ENCODE results near the gene TUBA1B.
A peak's percentile ranks its signal among the peaks of the same experiment; 100 is the strongest.

The TUBA1B gene

GRCh38 chr12:49091056-49091835 lies 39.9 kb downstream of the TUBA1B start:
- no peak for DNase-seq (ENCODE audit: low read depth in 2 of 2, low spot score in 1 of 2)

- DNase-seq (ENCODE audit: low read depth in 2 of 2, low spot score in 1 of 2), result no peak
These were observed 41.1 kb downstream of the TUBA1B start for GRCh38 chr12:49089821-49090773.

GRCh38 chr12:49088932-49089330 lies 42.3 kb downstream of the TUBA1B start:
- DNase-seq (ENCODE audit: low read depth in 2 of 2, low spot score in 1 of 2), result no peak

- peak in 1 of 2 donors; percentile 49 for DNase-seq (ENCODE audit: low read depth in 2 of 2, low spot score in 1 of 2)
These were observed 42.9 kb downstream of the TUBA1B start for GRCh38 chr12:49088150-49088931.

- DNase-seq (ENCODE audit: low read depth in 2 of 2, low spot score in 1 of 2), result no peak
These were observed 45.1 kb downstream of the TUBA1B start for GRCh38 chr12:49086116-49086515.

- no peak for DNase-seq (ENCODE audit: low read depth in 2 of 2, low spot score in 1 of 2)
These were observed 46.8 kb downstream of the TUBA1B start for GRCh38 chr12:49084438-49084837.

- no peak for DNase-seq (ENCODE audit: low read depth in 2 of 2, low spot score in 1 of 2)
These were observed 51.4 kb downstream of the TUBA1B start for GRCh38 chr12:49079793-49080192.

Measured in stimulated activated CD8-positive, alpha-beta memory T cell treated with anti-CD3 and anti-CD28 coated beads, Interleukin-4, amount 100 ng/mL, for 1 hour (primary cell).